Stimulated activated CD8-positive, alpha-beta memory T cell treated with anti-CD3 and anti-CD28 coated beads, Interleukin-2, amount 100 ng/mL, for 1 hour (primary cell): ENCODE data around the gene POLR3K.

Source experiments
- DNase-seq, 2 donors: peaks; one replicate each; pipeline ENCODE4 v3.0.0-alpha.2; 2020; ENCODE audit warnings: low read depth in 2 of 2

Gene POLR3K

GRCh38 chr16:53346-54236, at the start of gene POLR3K, which contains the start of gene SNRNP25:
Gene POLR3K (minus strand): TSS chr16:53608. CDS start chr16:53586, 22 bp downstream.
Gene SNRNP25 (plus strand): TSS chr16:53828. CDS start chr16:54017, 189 bp downstream.
- DNase-seq, result peak; percentile 90 to 98

- DNase-seq, result no peak
Observed at GRCh38 chr16:102060-102855, 48.9 kb upstream of the POLR3K start.

- no peak for DNase-seq
Observed at GRCh38 chr16:101586-101985, 48.2 kb upstream of the POLR3K start.

GRCh38 chr16:100989-101388, 47.6 kb upstream of the POLR3K start:
- DNase-seq, result no peak

- DNase-seq, result no peak
Observed at GRCh38 chr16:97822-98221, 44.4 kb upstream of the POLR3K start.

- peak; percentile 84 to 86 for DNase-seq
Observed at GRCh38 chr16:96935-97381, 43.5 kb upstream of the POLR3K start.

GRCh38 chr16:94918-95265, 41.5 kb upstream of the POLR3K start:
- no peak for DNase-seq

GRCh38 chr16:92431-93339, 39.3 kb upstream of the POLR3K start:
- no peak for DNase-seq

- no peak for DNase-seq
Observed at GRCh38 chr16:91484-91883, 38.1 kb upstream of the POLR3K start.

- no peak for DNase-seq
Observed at GRCh38 chr16:89391-90302, 36.2 kb upstream of the POLR3K start.

- DNase-seq, result no peak
Observed at GRCh38 chr16:88613-89012, 35.2 kb upstream of the POLR3K start.

- no peak for DNase-seq
Observed at GRCh38 chr16:86483-86952, 33.1 kb upstream of the POLR3K start.

GRCh38 chr16:85865-86264, 32.5 kb upstream of the POLR3K start:
- DNase-seq, result no peak

- DNase-seq, result no peak
Observed at GRCh38 chr16:85407-85782, 32.0 kb upstream of the POLR3K start.

- DNase-seq, result peak; percentile 19 to 20
Observed at GRCh38 chr16:84718-85406, 31.5 kb upstream of the POLR3K start.

GRCh38 chr16:83781-84615, 30.6 kb upstream of the POLR3K start:
- no peak for DNase-seq

- DNase-seq, result no peak
Observed at GRCh38 chr16:83060-83603, 29.7 kb upstream of the POLR3K start.

- DNase-seq, result no peak
Observed at GRCh38 chr16:79151-80054, 26.0 kb upstream of the POLR3K start.
